Measurements from ENCODE around the gene BCL10. TPM values are rescaled to one million over a fixed set of nuclear protein-coding genes. Genes with fewer than 3 reads are reported as not detected.
A peak's percentile ranks its signal among the peaks of the same experiment; 100 is the strongest.

The BCL10 gene
- total RNA-seq (2014; rRNA removed) (28.1 and 29.9 TPM in 2 replicates), Bru-seq, nascent RNA (percentile 96 among the genes with signal in this experiment), BruChase-seq, experiment 1, labeled RNA remaining after a 6-hour chase (percentile 94 among the genes with signal in this experiment), BruChase-seq, experiment 2, labeled RNA remaining after a 2-hour chase (percentile 96 among the genes with signal in this experiment)
- long read RNA-seq, transcript BCL10-203 (3 exons, 2,833 nt) = major isoform, 196 of 243 reads
- long read RNA-seq, transcript BCL10-202 (3 exons, 776 nt) = minor isoform, 5 of 243 reads
- long read RNA-seq, partial matches to known transcripts = 5 of 243 reads
- long read RNA-seq, other reads (novel, unspliced or antisense) = 37 of 243 reads

GRCh38 chr1:85276215-85276977 lies at the start of gene BCL10:
BCL10 (minus strand) TSS chr1:85276632; CDS start chr1:85276352, 280 bp downstream.
- peaks cover 30% of the 10 kb centered on the region for H4K20me1 ChIP-seq (ENCODE audit: low read length)
- H3K4me1 ChIP-seq (ENCODE audit: insufficient read depth, low read length) = peaks cover 45% of the 10 kb centered on the region
- ChIA-PET CTCF (interaction anchor here (0.6 to 1.7 kb wide), 4 partner anchors 17 to 324 kb away, joined by 3 to 7 read pairs (median 4); partner anchors contain the start of gene C1orf52), POLR2A (ENCODE audit: unreplicated experiment) (interaction anchor here (0.5 to 1.3 kb wide), 11 partner anchors 13 to 388 kb away, joined by 3 to 9 read pairs (median 4); partner anchors contain the start of gene CCN1)
- intact Hi-C loops (cut with micrococcal nuclease) = loop anchor here (1.0 kb wide), 1 partner anchor 21 kb away; no protein-coding TSS in a partner anchor
- H3K4me3 ChIP-seq (ENCODE audit: low read length) = peak within 1 kb of the TSS; percentile 89
- peak within 1 kb of the TSS; percentile 66 for H3K27ac ChIP-seq (ENCODE audit: low read length)
- no TSS peak for BruUV-seq (replicated peaks)
- peak within 1 kb of the TSS; percentile 58 for H2AFZ ChIP-seq (ENCODE audit: low read length)
- peaks cover 20% of the 10 kb centered on the region for H3K36me3 ChIP-seq (ENCODE audit: low read depth, low read length)
- DNase-seq = peak; percentile 99
- no peaks in the 10 kb centered on the region for H3K9me3 ChIP-seq (ENCODE audit: low read length)
- peaks cover 49% of the 10 kb centered on the region for H3K79me2 ChIP-seq (ENCODE audit: low read length)
- H3K4me2 ChIP-seq (ENCODE audit: low read length) = peak within 1 kb of the TSS; percentile 88
- peak within 1 kb of the TSS; percentile 84 for H3K9ac ChIP-seq (ENCODE audit: low read length)
- TF ChIP-seq EZH2 (IDR thresholded peaks at IDR 0.05; ENCODE audit: low read length, unreplicated experiment) (no peak), CTCF (conservative IDR thresholded peaks at IDR 0.05; ENCODE audit: low read depth, low read length) (no peak), EZH2phosphoT487 (IDR thresholded peaks at IDR 0.05; ENCODE audit: borderline replicate concordance, low read length) (no peak)
- ATAC-seq = peak; percentile 92
- H3F3A ChIP-seq (ENCODE audit: low read length, unreplicated experiment) = no peaks in the 10 kb centered on the region
- no peaks in the 10 kb centered on the region for H3K9me2 ChIP-seq (replicated peaks; ENCODE audit: low read length)
- H3K27me3 ChIP-seq (ENCODE audit: low read length) = no peaks in the 10 kb centered on the region

DNA sequence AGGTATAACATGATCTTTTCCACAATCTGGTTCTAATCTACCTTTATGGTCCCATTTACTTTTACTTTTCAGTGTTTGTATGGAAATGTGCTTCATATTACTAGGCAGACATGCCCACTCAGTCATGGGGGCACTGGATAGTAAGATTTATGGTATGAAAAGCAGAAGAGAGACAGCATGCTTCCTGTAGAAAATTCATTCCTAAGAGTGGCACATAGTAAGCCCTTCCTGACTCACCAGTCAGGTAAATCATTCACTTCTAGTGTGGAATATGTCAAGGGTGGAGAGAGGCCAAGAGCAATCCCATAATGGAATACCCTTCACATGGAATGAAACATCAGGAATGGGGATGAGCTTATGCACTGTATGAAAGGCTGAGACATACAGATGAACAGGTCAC lies 49.5 kb upstream of the BCL10 start:
- peaks cover 7% of the 10 kb centered on the region for H3F3A ChIP-seq (ENCODE audit: low read length, unreplicated experiment)
- peaks cover 36% of the 10 kb centered on the region for H3K79me2 ChIP-seq (ENCODE audit: low read length)
- no peaks in the 10 kb centered on the region for H3K27me3 ChIP-seq (ENCODE audit: low read length)
- H4K20me1 ChIP-seq (ENCODE audit: low read length) = no peaks in the 10 kb centered on the region
- POLR2A ChIA-PET (ENCODE audit: unreplicated experiment) = no interaction called here
- CTCF ChIA-PET = no interaction called here
- no peaks in the 10 kb centered on the region for H3K36me3 ChIP-seq (ENCODE audit: low read depth, low read length)
- H3K9ac ChIP-seq (ENCODE audit: low read length) = no peak overlapping the region
- H2AFZ ChIP-seq (ENCODE audit: low read length) = no peak overlapping the region
- peak overlapping the region; percentile 41 for H3K27ac ChIP-seq (ENCODE audit: low read length)
- ATAC-seq (peak; percentile 2; the same call in 1 of the 2 replicates), DNase-seq (peak; percentile 86)
- no peak overlapping the region for H3K4me3 ChIP-seq (ENCODE audit: low read length)
- H3K9me3 ChIP-seq (ENCODE audit: low read length) = no peaks in the 10 kb centered on the region
- H3K9me2 ChIP-seq (replicated peaks; ENCODE audit: low read length) = no peaks in the 10 kb centered on the region
- no peak for TF ChIP-seq EZH2 (IDR thresholded peaks at IDR 0.05; ENCODE audit: low read length, unreplicated experiment)
- no peak for TF ChIP-seq CTCF (conservative IDR thresholded peaks at IDR 0.05; ENCODE audit: low read depth, low read length)
- TF ChIP-seq EZH2phosphoT487 (IDR thresholded peaks at IDR 0.05; ENCODE audit: borderline replicate concordance, low read length) = no peak
- intact Hi-C loops (cut with micrococcal nuclease) = loop anchor here (5.0 kb wide), 2 partner anchors 71 to 256 kb away; partner anchors contain the start of gene CCN1
- peaks cover 83% of the 10 kb centered on the region for H3K4me1 ChIP-seq (ENCODE audit: insufficient read depth, low read length)
- H3K4me2 ChIP-seq (ENCODE audit: low read length) = peak overlapping the region; percentile 24
- BruUV-seq (replicated peaks) = no TSS peak
